ENCODE measurements around the gene SPRTN.

SPRTN gene

DNA sequence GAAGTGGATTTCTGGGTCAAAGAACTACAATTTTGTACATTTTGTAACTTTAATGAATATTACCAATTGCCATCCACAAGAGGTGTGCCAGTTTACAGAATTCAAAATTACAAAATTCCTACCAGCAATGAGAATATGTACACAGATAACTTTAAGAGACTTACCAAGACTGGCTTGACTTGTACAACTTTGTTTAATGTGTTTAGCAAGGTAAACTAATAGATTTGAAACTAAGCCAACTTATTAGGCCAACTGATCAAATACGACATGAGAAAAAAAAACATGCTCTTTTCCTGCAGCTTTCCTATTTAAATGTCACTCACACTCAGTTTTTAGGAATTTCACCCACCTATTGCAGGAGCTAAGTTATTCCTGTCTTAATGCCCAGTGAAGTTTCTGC lies 11.8 kb upstream of the SPRTN start:
- TF ChIP-seq, protein P1, sequence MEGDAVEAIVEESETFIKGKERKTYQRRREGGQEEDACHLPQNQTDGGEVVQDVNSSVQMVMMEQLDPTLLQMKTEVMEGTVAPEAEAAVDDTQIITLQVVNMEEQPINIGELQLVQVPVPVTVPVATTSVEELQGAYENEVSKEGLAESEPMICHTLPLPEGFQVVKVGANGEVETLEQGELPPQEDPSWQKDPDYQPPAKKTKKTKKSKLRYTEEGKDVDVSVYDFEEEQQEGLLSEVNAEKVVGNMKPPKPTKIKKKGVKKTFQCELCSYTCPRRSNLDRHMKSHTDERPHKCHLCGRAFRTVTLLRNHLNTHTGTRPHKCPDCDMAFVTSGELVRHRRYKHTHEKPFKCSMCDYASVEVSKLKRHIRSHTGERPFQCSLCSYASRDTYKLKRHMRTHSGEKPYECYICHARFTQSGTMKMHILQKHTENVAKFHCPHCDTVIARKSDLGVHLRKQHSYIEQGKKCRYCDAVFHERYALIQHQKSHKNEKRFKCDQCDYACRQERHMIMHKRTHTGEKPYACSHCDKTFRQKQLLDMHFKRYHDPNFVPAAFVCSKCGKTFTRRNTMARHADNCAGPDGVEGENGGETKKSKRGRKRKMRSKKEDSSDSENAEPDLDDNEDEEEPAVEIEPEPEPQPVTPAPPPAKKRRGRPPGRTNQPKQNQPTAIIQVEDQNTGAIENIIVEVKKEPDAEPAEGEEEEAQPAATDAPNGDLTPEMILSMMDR (IDR thresholded peaks at IDR 0.05): no peak

DNA sequence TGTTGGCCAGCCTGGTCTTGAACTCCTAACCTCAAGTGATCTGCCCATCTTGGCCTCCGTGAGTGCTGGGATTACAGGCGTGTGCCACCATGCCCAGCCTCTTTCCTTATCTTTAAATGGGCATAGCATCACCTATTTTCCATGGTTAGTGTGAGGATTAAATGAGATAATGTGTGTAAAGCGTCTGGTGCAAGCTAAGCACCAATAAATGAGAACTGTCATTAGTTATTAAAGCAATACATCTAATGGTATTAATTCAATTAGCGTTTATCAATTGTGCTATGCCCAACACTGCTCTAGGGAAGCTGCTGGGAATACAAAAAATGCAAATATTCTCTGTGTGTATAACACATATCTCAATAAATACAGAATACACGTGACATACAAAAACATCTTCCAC lies 10.5 kb upstream of the SPRTN start:
- TF ChIP-seq, protein P1 (IDR thresholded peaks at IDR 0.05): no peak

DNA sequence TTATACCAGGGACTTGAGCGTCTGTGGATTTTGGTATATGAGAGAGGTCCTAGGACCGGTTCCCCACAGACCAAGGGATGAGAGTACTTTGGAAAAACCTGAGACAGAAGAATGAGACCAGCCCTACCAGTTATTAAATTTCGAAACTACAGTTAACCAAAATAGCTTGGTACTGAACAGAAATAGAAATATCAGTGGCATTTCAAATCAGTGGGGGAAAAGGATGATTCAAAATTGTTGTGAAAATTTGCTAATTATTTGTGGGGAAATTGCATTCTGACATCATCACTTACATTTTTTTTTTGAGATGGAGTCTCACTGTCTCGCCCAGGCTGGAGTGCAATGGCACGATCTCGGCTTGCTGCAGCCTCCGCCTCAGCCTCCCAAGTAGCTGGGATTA lies 8.6 kb upstream of the SPRTN start:
- TF ChIP-seq, protein P1 (IDR thresholded peaks at IDR 0.05): no peak

DNA sequence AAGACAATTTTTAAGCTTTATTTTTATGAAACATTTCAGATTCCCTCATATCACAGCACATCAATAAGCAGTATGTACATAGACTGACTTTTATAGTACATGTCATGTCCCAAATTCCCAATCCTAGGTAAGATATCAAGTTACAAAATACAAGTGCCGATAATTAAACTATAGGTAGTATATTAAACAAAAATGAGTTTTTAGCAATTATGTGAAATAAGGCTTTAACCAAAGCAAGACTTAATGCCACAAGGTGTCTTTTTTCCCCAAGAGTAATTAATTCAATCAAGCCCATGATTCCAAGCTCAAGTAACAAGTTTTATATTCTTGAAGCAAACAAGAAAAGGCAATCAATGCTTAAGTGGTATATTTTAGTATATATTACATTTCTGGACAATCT lies 5.3 kb upstream of the SPRTN start:
- TF ChIP-seq, protein P1 (IDR thresholded peaks at IDR 0.05): no peak

DNA sequence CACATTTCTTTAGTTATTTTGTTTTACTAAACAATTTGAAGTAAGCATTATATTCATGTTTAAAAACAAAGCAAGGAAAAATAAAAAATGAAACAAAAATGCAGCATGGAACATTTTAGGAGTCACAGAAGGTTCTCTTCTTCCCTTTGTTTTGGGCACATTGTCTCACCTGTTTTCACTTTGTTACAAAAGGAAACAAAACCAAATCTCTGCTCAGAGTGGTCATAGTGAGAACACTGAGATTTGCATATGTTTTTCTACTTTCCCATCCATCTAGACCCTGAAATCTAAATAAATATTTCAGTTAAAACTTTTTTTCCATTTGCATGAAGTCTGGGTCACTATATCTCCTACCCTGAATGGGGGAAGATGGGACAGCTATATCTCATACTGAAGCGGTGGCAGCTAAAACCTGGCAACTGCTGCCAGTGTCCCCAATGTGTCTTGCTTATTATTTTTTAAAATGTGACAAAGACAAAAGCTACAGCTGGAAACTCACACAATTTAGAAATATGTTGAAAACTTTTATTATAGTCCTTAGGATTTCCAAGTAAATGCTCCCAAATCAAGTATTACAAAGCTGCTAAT lies 3.9 kb upstream of the SPRTN start:
- TF ChIP-seq, protein P1 (IDR thresholded peaks at IDR 0.05): no peak

DNA sequence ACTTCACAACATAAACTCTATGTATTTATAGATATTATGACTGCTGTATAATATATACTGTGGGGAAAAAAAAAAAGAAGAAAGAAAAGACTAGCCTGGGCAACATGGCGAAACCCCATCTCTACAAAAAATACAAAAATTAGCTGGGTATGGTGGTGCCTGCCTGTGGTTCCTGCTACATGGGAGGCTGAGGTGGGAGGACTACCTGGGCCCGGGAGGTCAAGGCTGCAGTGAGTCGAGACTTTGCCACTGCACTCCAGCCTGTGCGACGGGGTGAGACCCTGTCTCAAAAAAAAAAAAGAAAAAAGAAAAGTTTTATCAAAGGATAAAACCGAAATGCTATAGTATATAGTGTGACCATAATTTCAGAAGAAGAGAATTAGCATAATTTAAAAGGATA lies 3.1 kb upstream of the SPRTN start:
- TF ChIP-seq, protein P1 (IDR thresholded peaks at IDR 0.05): no peak

DNA sequence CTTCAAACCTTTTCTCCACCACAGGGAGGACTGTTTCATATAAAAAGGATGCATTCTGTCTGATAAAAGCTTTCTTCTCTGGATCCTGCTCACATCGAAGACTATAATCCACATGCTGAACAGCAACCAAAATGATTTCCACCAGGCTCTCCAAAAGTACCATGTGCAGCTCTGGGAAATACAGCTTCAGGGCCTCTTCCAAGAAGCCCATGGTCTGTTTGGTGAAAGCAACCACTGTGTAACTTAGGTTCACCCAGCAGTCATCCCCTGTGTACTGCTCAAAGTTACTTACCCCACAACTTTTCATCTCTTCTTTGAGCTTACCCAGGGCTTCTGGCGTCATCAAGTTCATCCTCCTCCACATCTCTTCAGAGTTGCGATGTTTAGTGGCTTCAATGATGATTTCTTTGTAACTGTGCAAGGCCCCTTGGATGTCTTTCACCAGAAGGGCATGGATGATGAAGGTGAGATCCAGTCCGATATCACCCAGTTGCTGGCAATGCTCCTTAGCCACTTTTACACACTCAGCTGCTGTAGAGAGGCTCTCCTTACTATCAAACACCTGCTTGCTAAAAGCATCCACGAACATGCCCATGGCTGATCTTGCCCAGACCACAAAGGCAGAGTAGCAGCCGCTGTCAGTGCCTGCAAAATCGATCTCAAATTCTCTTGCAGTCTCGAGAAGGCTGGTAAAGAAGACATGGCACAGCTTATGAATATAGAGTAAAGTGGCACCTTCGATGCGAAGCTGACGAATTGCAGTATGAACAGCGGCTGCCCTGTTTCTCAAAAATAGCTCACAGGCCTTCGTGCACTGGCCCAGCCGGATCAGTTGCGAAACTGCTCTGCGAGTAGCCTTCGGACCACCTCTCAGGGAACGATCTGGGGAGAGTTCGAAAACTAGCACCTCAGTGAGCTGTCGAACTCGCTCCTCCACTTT lies 2.2 kb upstream of the SPRTN start:
- TF ChIP-seq, protein P1 (IDR thresholded peaks at IDR 0.05): no peak

Data from LNCAP (cell line).